Esophagus squamous epithelium (tissue), 4 donors: Measurements from ENCODE around the gene CHEK1.

Experiments
- CTCF ChIP-seq, 6 experiments: fragments of 450-650 bp in 4 of 6; fragments of 200-600 bp in 2 of 6; sonication (generic) in 2 of 6; IDR thresholded peaks; one replicate each; pipeline ENCODE4 v1.5.1; 2016 to 2019; ENCODE audit warnings: antibody characterized with exemption in 6 of 6, mild to moderate bottlenecking in 4 of 6, moderate library complexity in 4 of 6
- POLR2A ChIP-seq, 4 donors: fragments of 450-650 bp; IDR thresholded peaks; one replicate each; pipeline ENCODE4 v1.6.1; 2017; ENCODE audit warnings: antibody characterized with exemption in 4 of 4, mild to moderate bottlenecking in 4 of 4, moderate library complexity in 3 of 4

DNA sequence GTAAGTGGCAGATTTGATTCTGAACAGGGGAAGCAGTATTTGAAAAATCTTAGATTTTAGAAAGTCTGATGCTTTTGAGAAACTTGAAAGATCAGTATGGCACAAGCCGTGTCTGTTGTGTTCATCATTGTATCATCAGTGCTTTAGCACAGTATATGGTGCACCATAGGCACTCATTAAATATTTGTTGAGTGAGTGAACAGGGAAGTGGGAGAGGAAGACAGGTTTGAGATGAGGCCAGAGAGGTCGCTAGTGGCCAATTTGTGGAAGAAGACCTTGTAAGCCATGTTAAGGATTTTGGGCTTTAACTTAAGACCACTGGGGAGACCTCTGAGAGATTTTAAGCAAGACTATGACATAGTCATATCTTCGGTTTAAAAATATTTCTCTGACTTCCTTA lies 12.9 kb downstream of the CHEK1 start:
- TF ChIP-seq CTCF (IDR thresholded peaks at IDR 0.05) (no peak), POLR2A (IDR thresholded peaks at IDR 0.05) (no peak)
